Measurements from ENCODE around the gene TTLL5. TPM values are rescaled to one million over a fixed set of nuclear protein-coding genes. Genes with fewer than 3 reads are reported as not detected.

TTLL5 gene
- total and polyA plus RNA-seq, 2 of the 4 experiments (the other 2 are of a cell fraction): 11.9 to 16.7 TPM

GRCh38 chr14:75720116-75720515 lies 59.1 kb downstream of the TTLL5 start:
- Histone ChIP-seq H3K4me3 (ENCODE audit: insufficient read depth, low read depth, low read length) (no peak overlapping the region), H3K4ac (ENCODE audit: low read depth, low read length) (no peak overlapping the region), H3K79me1 (ENCODE audit: low read depth in 1 of 2, low read length in 2 of 2) (no peaks in the 10 kb centered on the region), H3K18ac (ENCODE audit: low read depth, low read length) (no peak overlapping the region), H2BK120ac (ENCODE audit: low read depth, low read length) (no peak overlapping the region), H2BK20ac (ENCODE audit: low read depth, low read length) (no peak overlapping the region), H3K9ac (ENCODE audit: low read depth, low read length) (no peak overlapping the region), H3K4me1 (ENCODE audit: control insufficient read depth, insufficient read depth, low read length) (peaks cover 8% of the 10 kb centered on the region), H3K56ac (ENCODE audit: extremely low read depth, insufficient read depth, low read length) (no peak overlapping the region), H3K36me3 (ENCODE audit: control insufficient read depth, insufficient read depth, low read length) (peaks cover 14% of the 10 kb centered on the region), H3K27me3 (ENCODE audit: control insufficient read depth, insufficient read depth, low read length) (peaks cover 23% of the 10 kb centered on the region), H3K9me3 (ENCODE audit: control insufficient read depth, insufficient read depth, low read length) (no peaks in the 10 kb centered on the region), H2BK15ac (ENCODE audit: low read depth, low read length) (no peak overlapping the region), H3K27ac (ENCODE audit: insufficient read depth, low read length) (no peak overlapping the region), H2AFZ (replicated peaks; ENCODE audit: low read length, poor library complexity) (no peak overlapping the region), H3K4me2 (ENCODE audit: low read depth, low read length) (no peak overlapping the region), H4K5ac (ENCODE audit: low read depth, low read length) (no peak overlapping the region), H4K20me1 (ENCODE audit: insufficient read depth, low read length) (peaks cover 30% of the 10 kb centered on the region), H4K8ac (ENCODE audit: low read depth in 2 of 2, low read length in 2 of 2) (no peak overlapping the region), H2AK5ac (ENCODE audit: low read depth, low read length) (no peak overlapping the region), H2AK9ac (replicated peaks; ENCODE audit: low read depth, low read length, poor library complexity) (no peak overlapping the region), H3K14ac (replicated peaks; ENCODE audit: low read depth, low read length) (no peak overlapping the region), H4K91ac (ENCODE audit: insufficient read depth, low read depth, low read length) (no peak overlapping the region), H3K9me1 (ENCODE audit: insufficient read depth, low read length) (peaks cover 4% of the 10 kb centered on the region; the same call in 1 of the 2 replicates), H2BK5ac (ENCODE audit: low read depth, low read length, poor library complexity, severe bottlenecking) (no peak overlapping the region), H3K23ac (ENCODE audit: low read depth, low read length) (no peak overlapping the region)
- DNase-seq (no peak), ATAC-seq (ENCODE audit: low read depth) (no peak)
- TF ChIP-seq SMC3 (IDR thresholded peaks at IDR 0.05; ENCODE audit: low read depth, low read length) (no peak), MAFK (IDR thresholded peaks at IDR 0.05; ENCODE audit: low read depth, low read length) (no peak), RAD21 (IDR thresholded peaks at IDR 0.05; ENCODE audit: low read length) (no peak), FOS (IDR thresholded peaks at IDR 0.05; ENCODE audit: low read depth, low read length) (no peak), CEBPB (IDR thresholded peaks at IDR 0.05; ENCODE audit: low read depth, low read length) (no peak), ELK1 (IDR thresholded peaks at IDR 0.05; ENCODE audit: borderline replicate concordance, low read depth, low read length) (no peak), RFX5 (IDR thresholded peaks at IDR 0.05; ENCODE audit: low read depth, low read length) (no peak)
- BruUV-seq (replicated peaks): no TSS peak
- WGBS, 2 experiments (ENCODE audit: extremely low coverage in 2 of 2, insufficient read length in 1 of 2): 100% methylated on average over 1 of the region's 2 CpGs; no CpG with 5 or more reads in 1 of the 2 experiments
- ChIA-PET CTCF (interaction anchor here (0.9 to 1.1 kb wide), 2 partner anchors 28 to 260 kb away, joined by 3 to 10 read pairs; no protein-coding TSS in a partner anchor), POLR2A (ENCODE audit: unreplicated experiment) (no interaction called here)
- intact Hi-C loops (cut with micrococcal nuclease) (no loop called here), in situ Hi-C loops (cut with MboI; ENCODE audit: low sequenced_read_pairs) (loop anchor here (25.0 kb wide), 2 partner anchors 642 to 917 kb away; no protein-coding TSS in a partner anchor), dilution Hi-C loops (cut with HindIII; ENCODE audit: low sequenced_read_pairs, unreplicated experiment) (no loop called here)
